Stimulated activated CD4-positive, alpha-beta T cell treated with anti-CD3 and anti-CD28 coated beads, Interleukin-4, amount 100 ng/mL, for 24 hours (primary cell): Measurements from ENCODE around the gene EFNA4.
A peak's percentile ranks its signal among the peaks of the same experiment; 100 is the strongest.
"Not testable (repeated sequence)": the region's sequence is repeated elsewhere in the genome, so short reads cannot be mapped to it uniquely, and the experiment has no call there.

Source experiments
- DNase-seq: peaks from one replicate; pipeline ENCODE4 v3.0.0-alpha.2; 2020

The EFNA4 gene

GRCh38 chr1:155091071-155092051, 27.8 kb downstream of the EFNA4 start:
- peak; percentile 86 for DNase-seq

GRCh38 chr1:155092131-155092530, 28.6 kb downstream of the EFNA4 start:
- no peak for DNase-seq

DNA sequence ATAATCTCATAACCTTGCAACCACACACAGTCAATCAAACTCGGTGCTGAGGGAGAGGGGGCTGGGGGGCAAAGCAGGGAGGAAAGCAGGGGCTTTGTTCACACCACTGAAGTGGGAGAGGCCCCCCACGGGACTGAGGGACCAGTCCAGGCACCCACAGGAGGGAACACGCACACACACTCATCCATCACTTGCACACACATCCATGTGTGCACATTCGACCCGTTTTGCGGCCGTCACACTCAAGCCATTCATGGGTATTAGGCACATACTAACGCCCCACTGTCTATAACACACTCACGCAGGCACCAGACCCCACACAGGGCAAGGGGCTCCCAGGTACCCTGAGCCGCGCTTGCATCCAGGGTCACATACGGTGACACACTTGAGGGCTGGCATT, 29.1 kb downstream of the EFNA4 start:
- no peak for DNase-seq

DNA sequence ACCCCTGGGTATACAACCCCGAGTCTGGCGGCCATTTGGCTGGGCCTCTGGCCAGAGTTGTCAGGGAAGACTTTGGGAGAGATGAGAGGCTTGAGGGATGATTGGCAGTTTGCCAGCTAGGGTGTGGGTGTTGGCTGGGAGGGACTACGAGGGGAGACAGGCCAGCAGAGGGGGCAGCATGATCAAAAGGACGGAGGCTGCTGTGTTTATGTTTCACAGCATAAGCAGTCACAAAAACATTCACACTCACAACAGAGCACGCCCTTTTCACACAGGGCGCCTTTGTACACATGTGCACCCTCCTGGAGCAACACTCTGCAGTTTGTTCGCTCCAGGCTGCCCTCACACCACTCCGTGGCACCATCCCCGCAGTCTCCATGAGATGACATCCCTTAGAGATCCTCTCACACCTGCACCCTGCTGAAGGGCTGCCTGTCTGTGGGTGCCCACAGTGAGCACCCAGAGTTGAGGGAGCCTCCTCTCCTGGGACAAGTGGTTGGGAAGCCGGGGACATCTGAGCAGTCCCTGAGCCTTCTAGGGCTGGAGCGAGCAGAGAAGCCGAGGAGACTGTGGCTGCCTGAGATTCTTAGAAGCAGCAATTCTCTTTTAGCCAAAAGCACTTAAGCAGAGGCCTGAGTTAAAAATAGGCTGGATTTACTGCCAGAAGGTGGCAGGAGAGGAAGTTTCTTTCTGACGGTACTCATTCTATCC, 30.5 kb downstream of the EFNA4 start:
- DNase-seq = no peak

DNA sequence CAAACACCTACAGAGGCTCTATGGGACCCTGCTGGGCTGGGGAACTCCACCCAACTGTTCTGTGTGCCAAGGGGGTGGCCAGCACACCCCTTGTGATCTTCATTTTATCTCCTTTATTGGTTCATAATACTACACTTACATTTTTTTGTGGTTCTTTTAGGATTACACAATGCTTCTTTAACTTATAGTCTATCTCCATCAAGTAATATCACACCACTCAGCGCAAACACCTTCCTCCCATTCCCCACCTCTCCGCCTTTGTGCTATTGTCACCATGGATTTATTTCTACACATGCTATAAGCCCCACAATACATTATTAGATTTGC, 31.0 kb downstream of the EFNA4 start:
- DNase-seq = no peak

DNA sequence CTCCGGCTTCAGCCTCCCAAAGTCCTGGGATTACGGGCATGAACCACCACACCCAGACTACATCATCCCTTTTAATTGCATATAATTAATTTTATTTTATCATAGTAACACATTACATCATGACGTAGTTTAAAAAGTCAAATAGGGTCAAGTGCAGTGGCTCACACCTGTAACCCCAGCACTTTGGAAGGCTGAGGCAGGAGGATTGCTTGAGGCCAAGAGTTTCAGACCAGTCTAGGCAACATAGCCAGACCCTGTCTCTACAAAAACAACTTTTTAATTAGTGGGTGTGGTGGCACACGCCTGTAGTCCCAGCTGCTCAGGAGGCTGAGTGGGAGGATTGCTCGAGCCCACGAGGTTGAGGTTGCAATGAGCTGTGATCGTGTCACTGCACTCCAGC, 35.8 kb downstream of the EFNA4 start:
- no peak for DNase-seq

DNA sequence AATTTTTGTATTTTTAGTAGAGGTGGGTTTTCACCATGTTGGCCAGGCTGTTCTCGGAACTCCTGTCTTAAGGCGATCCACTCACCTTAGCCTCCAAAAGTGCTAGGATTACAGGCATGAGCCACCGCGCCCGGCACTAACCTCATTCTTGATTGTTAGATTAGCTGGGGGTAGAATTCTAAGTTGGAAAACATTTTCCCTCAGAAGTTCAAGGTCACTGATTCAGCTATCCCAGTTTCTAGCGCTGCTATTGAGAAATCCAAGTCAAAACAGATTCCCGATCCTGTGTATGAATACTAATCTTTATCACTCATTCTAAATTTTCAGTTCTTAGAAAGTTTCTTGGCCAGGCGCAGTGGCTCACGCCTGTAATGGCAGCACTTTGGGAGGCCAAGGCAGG, 39.8 kb downstream of the EFNA4 start:
- no peak for DNase-seq

DNA sequence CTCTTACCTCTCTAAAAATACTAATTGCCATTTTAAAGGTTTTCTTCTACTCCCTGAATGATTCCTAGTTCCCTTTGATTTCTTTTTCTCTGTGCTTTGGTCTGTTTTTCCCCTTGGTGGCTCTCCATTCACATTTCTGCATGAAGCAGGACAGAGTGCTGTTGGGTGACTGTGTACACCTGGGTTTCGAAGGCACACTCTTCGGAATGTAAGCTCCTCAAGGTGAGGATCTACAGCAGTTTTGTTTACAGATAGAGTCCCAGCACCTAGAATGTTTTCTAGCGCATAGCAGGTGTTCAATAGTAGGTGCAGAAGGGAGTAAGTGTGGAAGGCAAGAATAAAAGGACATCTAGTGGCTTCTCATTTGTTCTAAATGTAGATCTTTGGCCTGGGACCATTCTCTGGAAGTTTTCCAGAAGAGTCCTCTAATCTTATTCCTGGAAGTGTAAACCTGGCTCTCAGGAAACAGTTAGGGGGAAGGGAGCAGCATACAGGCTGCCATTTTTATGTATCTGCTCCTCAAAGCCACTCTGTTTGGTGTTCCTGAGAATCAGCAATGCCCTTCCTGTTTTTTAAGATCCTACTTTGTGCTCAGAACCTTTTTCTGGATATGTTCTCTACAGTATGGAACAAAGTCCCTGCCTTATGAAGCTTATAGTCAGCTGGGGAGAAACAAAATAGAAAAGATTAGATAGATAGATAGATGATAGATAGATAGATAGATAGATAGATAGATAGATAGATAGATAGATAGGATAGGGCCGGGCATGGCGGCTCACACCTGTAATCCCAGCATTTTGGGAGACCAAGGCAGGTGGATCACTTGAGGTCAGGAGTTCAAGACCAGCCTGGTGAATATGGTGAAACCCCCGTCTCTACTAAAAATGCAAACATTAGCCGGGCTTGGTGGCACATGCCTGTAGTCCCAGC, 41.3 kb downstream of the EFNA4 start:
- DNase-seq = no peak

DNA sequence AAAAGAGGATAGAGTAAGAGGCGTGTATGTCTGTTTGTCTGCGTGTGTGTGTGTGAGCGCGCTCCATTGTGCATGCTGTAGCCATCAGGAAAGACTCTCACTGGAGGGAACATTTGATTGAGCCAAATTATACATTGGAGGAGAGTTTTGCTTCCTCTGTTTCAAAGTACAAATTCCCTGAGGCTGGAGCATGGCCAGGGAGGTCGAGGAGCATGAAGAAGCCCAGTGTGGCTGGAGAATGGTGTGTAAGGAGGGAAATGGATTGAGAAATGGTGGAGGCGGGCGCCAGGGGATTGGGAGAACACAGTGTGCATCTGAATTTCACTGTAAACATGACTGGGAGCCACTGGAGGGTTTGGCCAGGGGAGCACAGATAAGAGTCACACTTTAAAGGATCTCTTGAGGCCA, 42.1 kb downstream of the EFNA4 start:
- DNase-seq = no peak

DNA sequence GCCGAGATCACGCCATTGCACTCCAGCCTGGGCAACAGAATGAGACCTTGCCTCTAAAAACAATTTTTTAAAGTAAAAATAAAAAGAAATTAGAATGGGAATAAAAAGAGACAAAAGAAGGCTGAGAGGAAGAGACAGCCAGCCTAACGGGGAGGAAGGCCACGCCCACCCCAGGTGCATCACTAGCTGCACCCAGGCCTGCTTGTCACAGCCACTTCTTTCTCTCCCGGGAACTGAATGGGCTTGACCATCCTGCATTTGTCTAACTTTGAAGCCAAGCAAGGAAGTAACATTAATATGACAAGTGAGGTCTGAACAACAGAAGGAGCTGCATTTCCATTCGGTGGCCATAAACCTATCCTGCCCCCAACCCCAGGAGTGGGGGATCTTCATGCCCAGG, 43.3 kb downstream of the EFNA4 start:
- DNase-seq = no peak

- DNase-seq = no peak
These were observed 44.0 kb downstream of the EFNA4 start for GRCh38 chr1:155107309-155108264.

DNA sequence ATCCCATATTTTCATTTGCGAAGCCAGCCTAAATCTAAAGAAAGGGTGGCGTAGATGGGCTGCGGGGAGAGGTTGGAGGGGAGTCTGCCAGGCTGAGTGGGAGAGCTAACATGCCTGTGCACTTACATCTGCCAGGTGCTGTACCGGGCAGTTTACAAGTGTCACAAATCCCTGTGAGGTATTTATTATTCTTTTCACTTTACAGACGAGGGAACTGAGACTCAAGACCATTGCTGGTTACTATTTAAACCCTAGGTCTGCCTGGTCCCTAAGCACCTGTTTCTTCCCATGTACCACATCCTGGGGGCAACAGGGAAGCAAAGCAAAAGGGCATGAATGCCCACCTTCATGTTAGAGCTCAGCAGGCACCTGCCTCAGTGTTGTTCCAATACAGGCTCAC, 44.8 kb downstream of the EFNA4 start:
- DNase-seq = no peak

- no peak for DNase-seq
These were observed 46.8 kb downstream of the EFNA4 start for GRCh38 chr1:155110381-155110780.

GRCh38 chr1:155110826-155111225, 47.3 kb downstream of the EFNA4 start:
- no peak for DNase-seq

- DNase-seq = no peak
These were observed 50.0 kb downstream of the EFNA4 start for GRCh38 chr1:155113450-155113980.

- no peak for DNase-seq
These were observed 52.7 kb downstream of the EFNA4 start for GRCh38 chr1:155116113-155116764.

DNA sequence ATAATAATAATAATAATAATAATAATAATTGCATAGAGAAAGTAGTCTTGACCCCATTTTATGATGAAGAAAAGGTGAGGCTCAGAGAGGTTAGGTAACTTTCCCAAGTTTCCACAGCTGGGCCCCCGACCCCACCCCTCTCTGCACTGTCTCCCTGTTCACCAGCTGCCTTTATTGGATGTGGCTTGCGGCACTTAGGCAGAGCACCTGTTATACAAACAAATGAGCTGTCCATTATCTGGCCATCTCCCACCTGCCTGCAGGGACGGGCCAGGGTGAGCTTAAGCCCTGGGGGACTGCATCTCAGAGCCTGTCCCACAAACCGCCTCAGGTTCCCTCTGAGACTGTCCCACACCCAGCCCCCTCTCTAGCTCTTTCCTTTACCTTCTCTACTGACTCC, 54.1 kb downstream of the EFNA4 start:
- no peak for DNase-seq

- not testable (repeated sequence) for DNase-seq
These were observed 54.5 kb downstream of the EFNA4 start for GRCh38 chr1:155118090-155118489.
